Germinal center (tissue), 1 donor: Measurements from ENCODE around the gene IGF2R.
"Not testable (repeated sequence)": the region's sequence is repeated elsewhere in the genome, so short reads cannot be mapped to it uniquely, and the experiment has no call there.

Source experiments
- DNase-seq: peaks from one replicate; pipeline ENCODE4 v3.0.0; 2012; ENCODE audit warnings: mixed read lengths, low spot score

IGF2R gene

GRCh38 chr6:160076009-160076408 is 107.1 kb downstream of the IGF2R start:
- DNase-seq: no peak

GRCh38 chr6:160077024-160077423 is 108.1 kb downstream of the IGF2R start:
- DNase-seq: no peak

- no peak for DNase-seq
Observed at GRCh38 chr6:160077526-160077925, 108.6 kb downstream of the IGF2R start.

GRCh38 chr6:160078883-160079685 is 110.2 kb downstream of the IGF2R start:
- DNase-seq: no peak

- DNase-seq: no peak
Observed at GRCh38 chr6:160079686-160080043, 110.8 kb downstream of the IGF2R start.

- DNase-seq: no peak
Observed at GRCh38 chr6:160080097-160080496, 111.2 kb downstream of the IGF2R start.

GRCh38 chr6:160081398-160081797 is 112.5 kb downstream of the IGF2R start:
- DNase-seq: no peak

- DNase-seq: no peak
Observed at GRCh38 chr6:160082627-160083026, 113.7 kb downstream of the IGF2R start.

- DNase-seq: no peak
Observed at GRCh38 chr6:160084198-160084776, 115.4 kb downstream of the IGF2R start.

- DNase-seq: no peak
Observed at GRCh38 chr6:160085226-160085625, 116.3 kb downstream of the IGF2R start.

GRCh38 chr6:160085713-160086505 is 117.0 kb downstream of the IGF2R start:
- DNase-seq: no peak

GRCh38 chr6:160086754-160087153 is 117.9 kb downstream of the IGF2R start:
- no peak for DNase-seq

- DNase-seq: no peak
Observed at GRCh38 chr6:160088069-160088783, 119.3 kb downstream of the IGF2R start.

- no peak for DNase-seq
Observed at GRCh38 chr6:160088784-160089533, 120.1 kb downstream of the IGF2R start.

GRCh38 chr6:160089534-160089897 is 120.6 kb downstream of the IGF2R start:
- DNase-seq: no peak

GRCh38 chr6:160090442-160091239 is 121.8 kb downstream of the IGF2R start:
- not testable (repeated sequence) for DNase-seq

GRCh38 chr6:160092176-160092575 is 123.3 kb downstream of the IGF2R start:
- DNase-seq: not testable (repeated sequence)

- DNase-seq: no peak
Observed at GRCh38 chr6:160092602-160093001, 123.7 kb downstream of the IGF2R start.

- DNase-seq: no peak
Observed at GRCh38 chr6:160093061-160093460, 124.2 kb downstream of the IGF2R start.

GRCh38 chr6:160093946-160094345 is 125.1 kb downstream of the IGF2R start:
- no peak for DNase-seq
